Superior temporal gyrus (tissue), 1 donor: ENCODE results near the gene EIF2D.
A peak's percentile ranks its signal among the peaks of the same experiment; 100 is the strongest.

Source experiments
- DNase-seq: peaks from one replicate; pipeline ENCODE4 v3.0.0-alpha.2; 2016; ENCODE audit errors: extremely low spot score

The EIF2D gene

GRCh38 chr1:206547104-206547503 lies 65.2 kb downstream of the EIF2D start:
- no peak for DNase-seq

- DNase-seq, result no peak
Observed at GRCh38 chr1:206545351-206545750, 66.9 kb downstream of the EIF2D start.

GRCh38 chr1:206544562-206545257 lies 67.6 kb downstream of the EIF2D start:
- DNase-seq, result peak; percentile 82
